ENCODE results near the gene INTS1. TPM values are rescaled to one million over a fixed set of nuclear protein-coding genes. Genes with fewer than 3 reads are reported as not detected.

The INTS1 gene
- total and polyA plus RNA-seq, 10 of the 15 experiments (the other 5 are each of a cell fraction or from before 2014, with no cell fraction given) = 0.52 to 89.0 (median 15.1) TPM

- TF ChIP-seq BCLAF1 (IDR thresholded peaks at IDR 0.05) = no peak
- TF ChIP-seq EED (IDR thresholded peaks at IDR 0.05; ENCODE audit: low read depth) = no peak
- no peak for TF ChIP-seq SMC3 (IDR thresholded peaks at IDR 0.05; ENCODE audit: borderline replicate concordance, low read length)
- no peak for TF ChIP-seq SMAD1 (IDR thresholded peaks at IDR 0.05; ENCODE audit: low read depth, partially characterized antibody)
- TF ChIP-seq EGR1 (IDR thresholded peaks at IDR 0.05; ENCODE audit: borderline replicate concordance in 1 of 2, low read depth in 2 of 2, low read length in 2 of 2) = no peak
- TF ChIP-seq ZBED1 (IDR thresholded peaks at IDR 0.05; ENCODE audit: borderline replicate concordance) = no peak
- no peak for TF ChIP-seq CEBPB (IDR thresholded peaks at IDR 0.05; ENCODE audit: borderline replicate concordance in 1 of 2, low read depth in 2 of 2, low read length in 2 of 2)
- TF ChIP-seq IRF5 (IDR thresholded peaks at IDR 0.05; ENCODE audit: borderline replicate concordance) = no peak
- no peak for TF ChIP-seq KLF5 (IDR thresholded peaks at IDR 0.05; ENCODE audit: partially characterized antibody)
- no peak for TF ChIP-seq PML (IDR thresholded peaks at IDR 0.05; ENCODE audit: low read length)
Observed at GRCh38 chr7:1485156-1485555, 19.0 kb downstream of the INTS1 start (continued).

Measured in GM12878 (cell line).